HG03196 (cell line): Measurements from ENCODE around the gene ATXN7.
A peak's percentile ranks its signal among the peaks of the same experiment; 100 is the strongest.

Source experiments
- ATAC-seq: cut with Tn5 transposase; IDR thresholded peaks from one replicate; pipeline ENCODE4 v1.9.1; 2021; ENCODE audit not compliant: unreplicated experiment

The ATXN7 gene

DNA sequence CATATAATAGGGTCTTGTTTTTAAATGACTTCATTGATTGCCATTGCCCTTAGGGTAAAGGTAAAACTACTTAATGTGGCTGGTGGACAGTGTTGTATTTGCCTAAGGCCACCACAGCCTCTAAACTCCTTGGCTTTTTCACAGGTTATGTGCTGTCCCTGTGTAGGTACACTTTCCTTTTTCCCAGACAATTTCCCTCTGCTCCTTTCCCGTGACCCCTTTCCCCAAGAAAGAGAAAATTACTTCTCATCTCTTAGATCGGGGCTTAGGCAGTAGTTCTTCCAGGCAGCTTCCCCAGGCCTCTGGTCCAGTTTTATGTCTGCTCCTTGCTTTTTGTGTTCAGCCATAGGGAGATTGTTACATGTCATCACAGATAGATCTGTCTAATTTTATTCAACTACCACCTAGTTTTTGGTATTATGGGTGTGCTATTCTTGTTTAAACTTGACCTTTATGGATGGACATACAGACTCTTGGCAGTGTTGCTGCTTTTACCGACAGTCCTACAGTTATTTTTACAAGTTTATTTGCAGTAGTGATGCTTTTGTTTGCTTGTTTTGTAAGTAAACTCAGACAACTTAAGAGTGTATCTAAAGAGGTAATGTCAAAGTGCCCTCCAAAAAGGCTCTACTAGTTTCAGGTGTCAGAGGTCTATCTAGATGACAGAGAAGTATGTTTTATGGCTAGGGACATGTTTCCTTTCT is 69.0 kb downstream of the ATXN7 start:
- ATAC-seq, result no peak

DNA sequence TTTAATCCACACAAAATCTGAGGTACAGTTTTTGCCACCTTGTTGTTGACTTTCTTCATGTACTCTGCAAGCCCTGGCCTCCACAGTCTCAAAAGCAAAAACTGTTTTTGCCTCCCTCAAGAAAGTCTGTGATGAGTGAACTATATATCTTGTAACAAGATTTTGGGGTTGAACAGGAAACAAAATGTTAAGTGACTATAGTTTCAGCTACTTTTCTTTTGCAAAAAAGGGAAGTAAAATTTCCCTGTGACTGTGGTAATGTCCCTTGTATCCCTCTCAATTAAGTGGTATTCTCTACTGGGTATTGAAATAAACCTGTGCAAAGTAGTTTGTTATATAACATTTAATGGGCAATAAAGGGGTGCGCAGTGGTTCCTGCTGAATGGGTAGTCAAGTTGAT is 69.8 kb downstream of the ATXN7 start:
- ATAC-seq, result peak; percentile 53

DNA sequence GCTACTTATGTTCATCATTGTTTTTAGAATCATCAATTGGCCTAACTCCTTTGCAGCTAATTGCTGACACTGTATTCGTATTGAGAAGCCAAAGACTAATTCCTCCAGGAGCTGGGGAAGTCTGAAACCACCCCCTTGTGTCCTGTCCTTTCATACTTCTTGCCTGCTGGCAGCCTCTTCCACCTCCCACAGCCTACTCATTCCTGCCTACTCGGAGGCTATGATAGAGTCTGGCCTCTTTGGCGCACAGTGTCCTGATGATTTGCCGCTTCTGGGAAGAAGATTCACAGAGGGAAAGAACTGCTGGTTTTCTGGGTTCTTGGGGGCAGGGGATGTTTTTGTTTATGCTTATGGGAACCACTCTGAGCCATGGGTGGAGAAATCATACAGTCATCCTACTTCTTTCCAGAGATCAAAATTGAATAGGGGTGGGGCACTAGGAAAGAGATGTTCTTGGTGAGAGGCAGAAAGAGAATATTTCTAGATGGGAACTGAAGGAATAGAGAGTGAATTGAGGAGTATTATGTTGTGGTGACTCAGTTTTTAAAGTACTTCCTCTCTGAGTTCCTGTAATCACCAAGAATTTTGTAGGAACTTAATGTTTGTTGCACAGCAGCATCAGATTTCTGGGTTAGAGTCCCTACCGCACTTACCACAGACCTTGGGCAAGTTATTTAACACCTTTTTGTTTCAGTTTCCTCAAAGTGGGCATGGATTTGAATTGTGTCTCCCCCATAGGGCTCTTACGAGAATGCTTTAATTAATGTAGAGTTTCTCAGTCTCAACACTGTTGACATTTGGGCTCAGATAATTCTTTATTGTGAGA is 70.6 kb downstream of the ATXN7 start:
- ATAC-seq, result no peak

DNA sequence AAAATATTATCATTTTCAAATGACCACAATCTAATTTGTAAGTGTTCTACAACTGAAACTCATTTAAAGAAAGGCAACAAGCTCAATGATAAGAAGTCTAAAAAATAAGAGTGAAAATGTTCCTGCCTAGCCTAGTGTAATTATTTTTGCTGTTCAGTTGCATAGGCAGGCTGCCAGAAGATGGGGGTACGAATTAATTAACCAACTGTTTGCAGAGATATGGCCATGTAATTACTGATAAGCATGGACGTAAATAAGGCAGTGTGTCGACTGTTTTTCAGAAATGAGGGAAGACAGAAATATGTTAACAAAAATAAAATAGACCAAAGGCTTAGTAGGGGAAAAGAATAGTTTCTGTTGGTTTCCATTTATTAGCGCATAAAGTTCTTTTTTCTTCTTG is 73.3 kb downstream of the ATXN7 start:
- no peak for ATAC-seq

DNA sequence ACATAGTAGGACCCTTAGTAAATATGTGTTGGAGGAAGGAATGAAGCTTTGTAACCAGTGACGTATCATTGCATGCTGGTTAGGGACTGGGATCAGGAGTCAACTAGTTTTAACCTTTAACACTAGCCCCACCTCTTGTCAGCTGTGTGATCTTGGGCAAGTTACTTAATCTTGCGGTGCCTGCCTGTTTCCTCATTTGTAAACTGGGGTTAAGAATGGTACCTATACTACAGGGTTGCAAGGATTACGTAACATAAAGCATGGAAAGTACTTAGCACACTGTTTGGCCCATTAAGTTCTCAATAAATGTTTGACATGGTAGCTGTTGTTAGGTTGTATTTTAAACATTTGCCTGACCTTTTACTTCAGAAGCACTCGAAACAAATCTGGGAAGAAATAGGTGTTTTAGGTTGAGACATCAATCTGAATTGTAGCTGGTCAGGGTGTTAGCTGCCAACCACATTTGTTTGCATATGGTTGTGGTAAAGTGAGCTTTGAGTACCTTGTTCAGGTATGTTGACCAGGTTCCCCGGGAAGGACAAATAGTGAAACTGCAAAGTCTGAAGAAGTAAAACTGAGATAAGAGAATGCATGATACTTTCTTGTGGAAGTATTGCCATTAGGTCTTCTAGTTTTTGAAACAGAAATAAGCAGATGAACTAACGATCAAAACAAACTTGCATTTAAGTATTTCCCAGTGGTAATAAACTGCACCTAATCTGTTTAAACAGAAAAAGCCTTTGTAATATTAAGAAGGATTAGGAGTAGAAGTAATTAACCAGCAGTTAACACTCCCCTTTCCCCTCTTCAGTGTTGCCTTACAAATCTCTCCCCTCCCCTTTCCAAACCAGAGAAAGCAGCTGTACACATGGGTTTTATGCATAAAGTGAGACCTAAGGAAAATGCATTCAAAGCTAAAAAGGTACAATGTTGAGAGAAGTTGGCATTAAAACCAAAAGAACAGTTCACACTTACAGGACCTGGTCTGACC is 74.3 kb downstream of the ATXN7 start:
- peak; percentile 52 for ATAC-seq

DNA sequence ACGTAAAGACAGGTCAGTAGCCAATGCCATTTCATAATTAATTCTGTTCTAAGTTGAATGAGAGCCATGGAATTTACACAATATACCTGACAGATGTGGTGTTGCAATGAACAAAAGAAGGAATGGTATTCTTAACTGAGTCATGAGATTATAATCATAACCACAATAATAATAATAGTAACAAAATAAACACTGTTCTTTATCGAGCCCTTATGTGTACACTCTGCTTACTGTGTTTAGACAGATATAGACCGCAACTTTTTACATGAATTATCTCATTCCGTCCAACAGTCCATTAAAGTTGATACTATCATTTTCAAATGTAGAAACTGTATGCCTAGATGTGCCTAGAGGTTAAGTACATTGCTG is 76.7 kb downstream of the ATXN7 start:
- ATAC-seq, result no peak

DNA sequence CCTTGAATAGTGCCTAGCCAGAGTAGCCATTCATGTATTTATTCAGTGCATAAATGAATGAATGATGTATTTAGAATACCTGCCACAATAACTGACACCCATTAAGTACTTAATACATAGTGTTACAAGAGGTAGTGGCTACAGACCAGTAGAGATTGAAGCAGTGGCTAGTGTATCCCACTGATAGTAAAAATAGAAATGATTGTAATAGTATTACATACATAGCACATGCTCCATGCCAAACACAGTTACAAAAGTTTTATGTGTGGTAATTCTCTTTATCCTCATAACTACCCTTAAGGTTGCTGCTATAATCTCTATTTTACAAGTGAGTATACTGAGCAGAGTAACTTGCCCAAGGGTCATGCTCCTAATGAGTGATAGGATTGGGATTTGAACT is 78.9 kb downstream of the ATXN7 start:
- ATAC-seq, result no peak

DNA sequence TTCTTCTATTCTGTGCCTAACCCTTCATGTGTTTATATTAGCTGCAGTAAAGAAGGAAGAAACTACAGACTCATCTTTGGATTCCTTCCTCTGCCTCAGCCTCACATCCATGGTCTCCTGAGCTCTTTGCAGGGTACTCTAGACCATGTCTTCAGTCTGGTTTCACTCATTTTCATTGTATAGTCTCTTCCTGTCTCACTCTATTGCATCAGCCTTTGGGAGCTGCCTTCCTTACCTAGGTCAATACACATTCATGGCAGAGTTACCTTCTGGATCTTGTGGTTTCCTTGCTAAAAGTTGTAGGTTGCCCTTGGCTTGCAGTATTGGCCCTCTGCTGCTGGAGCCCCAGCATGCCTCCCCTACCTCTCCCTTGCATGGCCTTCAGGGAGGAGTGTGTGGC is 80.0 kb downstream of the ATXN7 start:
- no peak for ATAC-seq

DNA sequence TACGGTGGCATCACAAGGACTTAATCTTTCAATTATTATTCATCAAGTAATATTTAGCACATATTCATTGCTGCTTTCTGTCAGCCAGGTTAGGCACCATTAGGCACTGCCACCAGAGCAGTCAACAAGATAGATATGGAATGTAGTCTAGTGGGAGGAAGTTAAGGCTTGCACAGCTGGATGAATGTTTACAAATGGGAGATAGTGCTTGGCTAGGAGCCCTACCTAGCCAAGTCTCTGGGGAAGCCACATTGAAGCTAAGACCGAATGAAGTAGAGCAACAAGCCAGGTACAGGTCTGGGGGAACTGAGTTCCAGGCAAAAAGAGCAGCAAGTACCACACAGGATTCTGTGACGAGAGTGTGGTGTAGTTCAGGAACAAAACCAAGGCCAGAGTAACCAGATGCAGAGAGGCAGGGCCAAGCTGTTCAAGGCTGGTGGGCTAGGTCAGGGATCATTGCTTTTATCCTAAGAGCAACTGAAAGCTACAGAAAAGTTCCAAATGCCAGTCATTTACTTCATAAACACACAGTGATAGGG is 82.0 kb downstream of the ATXN7 start:
- no peak for ATAC-seq

DNA sequence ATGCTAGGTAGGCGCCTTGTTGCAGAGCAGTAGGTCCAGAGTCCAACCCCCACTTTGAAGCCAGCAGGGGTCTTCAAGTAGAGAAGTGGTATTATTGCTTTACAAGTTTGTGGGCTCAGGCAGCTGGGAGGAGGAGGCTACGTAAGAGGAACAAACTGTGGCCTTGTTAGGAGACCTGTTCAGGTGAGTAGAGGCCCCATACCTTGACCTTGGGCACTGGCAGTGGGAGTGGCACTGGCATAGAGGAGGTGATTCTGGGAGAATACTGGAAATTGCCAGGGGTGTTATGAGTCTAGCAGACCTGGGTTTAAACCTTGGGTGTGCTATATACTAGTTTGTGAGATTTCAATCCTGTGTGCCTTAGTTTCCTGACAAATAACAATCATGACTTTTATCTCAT is 83.1 kb downstream of the ATXN7 start:
- no peak for ATAC-seq

DNA sequence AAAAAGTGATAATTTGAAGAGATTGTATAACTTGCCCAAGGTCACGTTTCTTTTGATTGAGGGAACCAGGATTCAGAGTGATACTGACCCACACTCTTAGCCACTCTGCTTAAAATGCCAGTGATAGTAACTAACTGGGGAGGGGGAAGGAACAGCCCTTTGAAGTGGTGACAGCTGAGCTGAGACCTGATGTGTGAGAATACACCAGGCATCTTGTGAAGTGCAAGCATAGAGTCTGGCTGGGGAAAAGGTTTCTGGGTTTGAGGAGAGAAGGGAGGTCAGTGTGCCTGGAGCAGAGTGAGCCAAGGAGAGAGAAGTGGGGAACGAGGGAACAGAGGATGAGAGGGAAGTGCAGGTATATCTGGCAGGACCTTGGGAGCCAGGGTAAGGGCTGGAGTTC is 83.9 kb downstream of the ATXN7 start:
- ATAC-seq, result no peak

DNA sequence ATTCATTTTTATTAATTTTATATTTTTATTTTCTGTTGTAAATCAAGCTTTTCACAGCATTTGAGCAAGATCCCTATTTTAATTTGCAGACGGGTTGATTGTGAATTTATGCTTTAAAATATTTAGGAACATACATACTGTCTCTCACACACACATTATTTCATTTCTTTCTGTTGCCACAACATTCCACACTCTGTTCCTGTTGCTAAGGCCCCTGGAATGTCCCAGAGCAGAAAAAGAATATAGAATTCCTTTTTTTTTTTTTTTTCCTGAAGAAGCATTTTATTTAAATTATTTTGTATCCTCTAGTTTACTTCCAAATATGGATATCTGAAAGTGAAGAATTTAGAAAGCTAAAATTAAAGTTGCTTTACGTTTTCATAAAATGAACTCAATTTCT is 85.3 kb downstream of the ATXN7 start:
- ATAC-seq, result no peak

DNA sequence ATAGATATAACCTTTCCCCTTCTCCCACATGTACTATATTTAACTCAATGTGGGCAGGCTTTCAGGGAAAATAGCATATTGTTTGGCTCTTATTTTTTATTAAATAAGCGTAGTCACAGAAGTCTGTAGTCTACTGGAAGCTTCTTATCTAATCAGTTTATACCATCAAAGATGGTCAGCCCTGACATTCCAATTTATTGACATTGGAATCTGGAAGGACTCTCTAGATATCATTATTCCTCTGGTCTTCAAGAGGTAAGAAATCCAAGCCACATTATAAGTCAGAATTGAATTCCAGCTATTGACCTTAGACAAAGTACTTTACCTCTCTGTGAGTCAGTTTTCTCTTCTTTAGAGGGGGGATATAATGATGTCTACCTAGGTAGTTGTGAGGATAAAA is 87.0 kb downstream of the ATXN7 start:
- ATAC-seq, result no peak

DNA sequence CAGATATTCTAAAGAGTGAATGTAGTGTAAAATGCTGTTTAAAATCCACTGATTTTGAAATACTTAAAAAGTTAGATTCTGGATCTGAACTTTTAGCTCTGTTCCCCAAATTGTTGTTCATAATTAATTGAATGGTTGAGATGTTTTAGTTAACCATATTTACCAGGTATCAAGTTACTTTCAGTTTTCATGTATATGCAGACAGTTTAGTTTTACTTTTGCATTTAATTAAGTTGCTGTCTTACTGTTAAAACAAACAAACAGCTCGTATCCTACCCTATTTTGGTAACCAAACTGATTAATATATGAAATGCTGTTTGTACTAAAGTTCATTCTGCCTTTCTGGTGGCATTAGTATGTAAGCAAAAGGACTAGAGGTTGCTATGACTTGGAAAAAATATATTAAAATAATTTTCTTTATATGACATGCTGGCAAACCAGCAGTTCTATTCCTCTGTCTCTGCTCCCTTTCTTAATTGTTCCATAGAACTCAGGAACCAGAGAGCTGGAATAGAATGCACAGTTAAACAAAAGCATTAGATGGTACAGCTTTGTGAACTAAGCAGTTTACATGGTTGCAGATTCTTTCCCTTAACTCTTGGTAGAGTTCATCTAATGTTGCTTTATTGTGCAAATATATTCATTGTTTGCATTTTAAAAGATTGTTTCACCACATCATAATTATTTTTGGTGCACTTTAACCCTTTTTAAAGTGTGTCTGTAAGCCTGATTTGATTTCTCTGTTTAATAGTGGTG is 88.0 kb downstream of the ATXN7 start:
- ATAC-seq, result peak; percentile 45

DNA sequence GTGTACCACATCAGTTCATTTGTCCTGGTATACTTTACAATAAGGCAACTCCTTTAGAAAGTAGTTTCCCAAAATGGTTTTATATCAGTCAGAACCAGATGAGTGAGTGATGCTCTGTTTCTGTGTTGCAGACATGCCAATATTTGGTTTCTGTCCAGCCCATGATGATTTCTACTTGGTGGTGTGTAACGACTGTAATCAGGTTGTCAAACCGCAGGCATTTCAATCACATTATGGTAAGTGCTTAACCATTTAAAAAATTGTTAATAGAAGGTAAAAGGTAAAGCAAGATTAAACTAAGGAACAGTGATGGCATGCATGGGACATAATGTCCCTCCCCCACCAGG is 88.6 kb downstream of the ATXN7 start:
- no peak for ATAC-seq

DNA sequence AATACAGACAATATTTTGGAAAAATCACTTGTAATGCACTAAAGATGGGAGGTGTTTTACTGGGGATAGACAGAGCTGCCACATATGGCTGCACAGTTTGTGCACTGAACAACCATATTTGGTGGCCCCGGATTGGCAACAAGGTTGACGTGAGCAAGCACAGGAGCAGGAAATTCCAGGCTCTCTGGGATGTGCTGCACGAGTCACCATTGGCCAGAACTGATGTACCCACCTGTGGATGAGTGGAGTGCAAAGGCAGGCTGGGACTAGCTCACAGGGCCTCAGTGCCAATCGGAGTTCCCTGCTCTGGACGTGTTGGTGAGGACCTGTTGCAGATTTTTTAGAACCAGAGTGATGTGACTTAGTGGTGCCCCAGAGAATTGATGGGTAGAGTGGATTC is 90.5 kb downstream of the ATXN7 start:
- ATAC-seq, result no peak

DNA sequence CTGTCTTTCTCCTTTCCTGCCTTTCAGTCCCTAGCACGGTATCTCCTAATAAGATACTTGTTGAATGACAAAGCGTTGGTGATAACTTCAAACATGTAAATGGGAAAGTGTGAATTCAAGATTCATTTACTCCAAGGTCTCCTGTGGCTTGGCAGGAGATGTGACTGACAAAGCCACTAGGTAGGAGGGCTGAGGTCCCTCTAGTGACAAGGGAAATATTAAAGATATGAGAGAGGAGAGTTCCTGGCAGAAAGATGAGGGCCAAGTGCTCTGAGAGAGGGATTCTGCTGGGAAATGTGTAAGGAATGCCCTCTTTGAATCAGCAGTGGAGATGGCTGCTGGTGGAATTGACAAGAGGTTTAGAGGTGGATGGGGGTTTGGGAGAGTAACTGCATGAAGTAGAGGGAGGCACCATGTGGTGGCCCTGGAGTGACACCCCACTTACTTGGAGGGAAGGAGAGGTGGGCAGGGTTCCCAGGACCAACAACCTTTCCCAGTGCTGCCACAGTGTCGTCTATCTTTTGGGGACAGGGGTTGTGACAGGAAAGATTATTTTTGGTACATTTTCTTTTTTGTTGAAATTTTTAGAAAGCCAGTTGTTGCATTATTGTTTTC is 91.5 kb downstream of the ATXN7 start:
- ATAC-seq, result no peak

DNA sequence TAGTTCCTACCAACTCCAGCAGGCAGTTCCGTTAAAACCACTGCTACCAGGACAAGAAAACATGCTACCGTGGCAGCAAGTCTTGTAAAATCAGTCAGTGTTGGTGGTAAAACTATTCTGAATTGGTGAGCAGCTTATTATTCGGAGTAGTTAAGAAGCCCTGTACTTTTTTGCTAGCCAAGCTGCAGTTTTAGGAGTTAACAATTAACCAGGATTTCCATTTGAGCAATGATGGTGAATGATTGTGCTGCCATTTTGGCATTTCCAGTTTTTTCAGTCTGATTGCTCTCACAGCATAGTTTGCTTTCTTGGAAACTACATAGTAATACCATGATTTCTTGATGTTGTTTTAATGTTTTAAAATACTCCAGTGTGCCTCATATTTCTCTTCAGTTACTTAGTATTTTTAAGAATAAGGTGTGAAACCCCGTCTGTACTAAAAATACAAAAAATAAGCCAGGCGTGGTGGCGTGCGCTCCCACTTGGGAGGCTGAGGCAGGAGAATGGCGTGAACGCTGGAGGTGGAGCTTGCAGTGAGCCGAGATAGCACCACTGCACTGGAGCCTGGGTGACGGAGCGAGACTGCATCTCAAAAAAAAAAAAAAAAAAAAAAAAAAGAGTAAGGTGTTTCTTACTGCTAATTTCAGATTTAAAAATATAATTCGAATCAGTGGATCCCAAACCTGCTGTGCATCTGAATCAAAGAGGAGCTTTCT is 92.3 kb downstream of the ATXN7 start:
- ATAC-seq, result no peak

DNA sequence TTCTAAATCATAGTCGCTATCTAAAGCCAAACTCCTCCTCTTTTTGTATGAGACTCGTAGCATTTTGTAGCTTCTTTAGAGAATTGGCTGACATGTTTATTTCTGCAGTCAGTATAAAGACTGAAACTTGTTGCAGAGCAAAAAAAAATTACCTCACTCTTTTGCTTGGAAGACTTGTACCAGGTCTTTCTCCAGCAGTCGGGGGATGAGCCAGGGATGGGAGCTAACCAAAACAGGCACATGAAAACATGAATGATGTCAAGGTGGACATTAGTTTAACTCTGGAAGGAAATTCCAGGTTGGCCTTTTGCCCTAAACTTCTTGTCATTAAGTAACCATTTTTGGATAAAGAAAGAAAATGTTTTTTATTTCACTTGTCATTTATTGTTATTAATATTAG is 95.5 kb downstream of the ATXN7 start:
- ATAC-seq, result no peak
